SK-N-SH (cell line): Measurements from ENCODE around the gene KANK3. TPM values are rescaled to one million over a fixed set of nuclear protein-coding genes. Genes with fewer than 3 reads are reported as not detected.
A peak's percentile ranks its signal among the peaks of the same experiment; 100 is the strongest.

Experiments
- CTCF ChIA-PET: fragments of 300-600, 350-600 bp; formaldehyde crosslinking; extraction: SDS; loops from one replicate; lab custom pipeline; 2021; lab: Yijun Ruan, JAX
- POLR2A ChIA-PET: fragments of 350-600 bp; sonication (Branson Sonifier 250); formaldehyde crosslinking; extraction: SDS; loops from one replicate; lab custom pipeline; 2020; ENCODE audit warnings: antibody characterized with exemption, inconsistent platforms; lab: Yijun Ruan, JAX
- DNase-seq: peaks from one replicate; pipeline ENCODE4 v3.0.0; 2012
- H2AFZ ChIP-seq: fragments of 200-600 bp; sonication (generic); 2 replicates; pipeline ENCODE4 v1.8.1; 2016; ENCODE audit warnings: antibody characterized with exemption, mild to moderate bottlenecking, low read depth
- H3F3A ChIP-seq: fragments of 200-600 bp; sonication (generic); replicated peaks from 2 replicates; pipeline ENCODE3; 2016; ENCODE audit warnings: antibody characterized with exemption, mild to moderate bottlenecking; ENCODE audit not compliant: insufficient read depth
- H3K27ac ChIP-seq, 2 experiments: fragments of 200-500 bp in 1 of 2; fragments of 200-600 bp in 1 of 2; sonication (Bioruptor generic) in 1 of 2; sonication (generic), shearing (Covaris generic) in 1 of 2; 2 replicates each; pipeline versions ENCODE4 v1.5.1 to v1.6.1; 2014 to 2016; ENCODE audit warnings: low read depth in 2 of 2, inconsistent platforms in 1 of 2, low read length in 1 of 2, mild to moderate bottlenecking in 1 of 2, mixed read lengths in 1 of 2
- H3K27me3 ChIP-seq: fragments of 200-600 bp; sonication (generic), shearing (Covaris generic); 2 replicates; pipeline ENCODE4 v1.6.1; 2016; ENCODE audit warnings: mixed run types; ENCODE audit not compliant: insufficient read depth
- H3K36me3 ChIP-seq, 2 experiments: fragments of 200-500 bp in 1 of 2; fragments of 200-600 bp in 1 of 2; sonication (Bioruptor generic) in 1 of 2; sonication (generic) in 1 of 2; replicated peaks in 1 of 2; 2 replicates each; pipeline versions ENCODE3 to v1.5.1; 2014 to 2016; ENCODE audit warnings: low read length in 1 of 2, mild to moderate bottlenecking in 1 of 2; ENCODE audit not compliant: insufficient read depth in 2 of 2, control insufficient read depth in 1 of 2
- H3K4me1 ChIP-seq, 2 experiments: fragments of 200-500 bp in 1 of 2; fragments of 200-600 bp in 1 of 2; sonication (Bioruptor generic) in 1 of 2; sonication (generic), shearing (Covaris generic) in 1 of 2; 2 replicates each; pipeline versions ENCODE4 v1.5.1 to v1.6.1; 2014 to 2016; ENCODE audit warnings: low read depth in 1 of 2, low read length in 1 of 2, mixed run types in 1 of 2; ENCODE audit not compliant: insufficient read depth in 2 of 2, control insufficient read depth in 1 of 2
- H3K4me2 ChIP-seq: fragments of 200-600 bp; sonication (generic), shearing (Covaris generic); 2 replicates; pipeline ENCODE4 v1.6.1; 2017; ENCODE audit warnings: mixed run types
- H3K4me3 ChIP-seq, 2 experiments: fragments of 200-500 bp in 1 of 2; fragments of 200-600 bp in 1 of 2; sonication (Bioruptor generic) in 1 of 2; sonication (generic), shearing (Covaris generic) in 1 of 2; 2 replicates each; pipeline versions ENCODE4 v1.5.1 to v1.8.1; 2014 to 2016; ENCODE audit warnings: low read depth in 2 of 2, inconsistent platforms in 1 of 2, low read length in 1 of 2, mild to moderate bottlenecking in 1 of 2, mixed read lengths in 1 of 2, moderate library complexity in 1 of 2
- H3K79me2 ChIP-seq: fragments of 200-600 bp; sonication (generic); 2 replicates; pipeline ENCODE4 v1.8.1; 2017; ENCODE audit warnings: mild to moderate bottlenecking; ENCODE audit not compliant: insufficient read depth
- H3K9ac ChIP-seq: fragments of 200-600 bp; sonication (generic); 2 replicates; pipeline ENCODE4 v1.6.1; 2017; ENCODE audit warnings: mixed run types
- H3K9me2 ChIP-seq: fragments of 200-600 bp; sonication (generic); 2 replicates; pipeline ENCODE4 v1.6.1; 2017; ENCODE audit warnings: mixed run types
- H3K9me3 ChIP-seq: fragments of 200-600 bp; sonication (generic); 2 replicates; pipeline ENCODE4 v1.6.1; 2017; ENCODE audit warnings: mixed run types, mild to moderate bottlenecking, moderate library complexity
- H4K20me1 ChIP-seq: fragments of 200-600 bp; sonication (generic); 2 replicates; pipeline ENCODE4 v1.6.1; 2017; ENCODE audit warnings: mild to moderate bottlenecking, mixed run types; ENCODE audit not compliant: insufficient read depth
- CHD2 ChIP-seq: fragments of 150-350 bp; IDR thresholded peaks from 2 replicates; pipeline ENCODE4 v1.6.1; 2018; ENCODE audit warnings: low read length; ENCODE audit not compliant: partially characterized antibody
- CTCF ChIP-seq: fragments of 200-600 bp; sonication (generic); IDR thresholded peaks from 2 replicates; pipeline ENCODE4 v1.6.1; 2017; ENCODE audit warnings: antibody characterized with exemption, mild to moderate bottlenecking, moderate library complexity
- EP300 ChIP-seq, 2 experiments: IDR thresholded peaks; 2 replicates each; pipeline versions ENCODE4 v1.4.0 to v1.6.1; 2012; ENCODE audit warnings: borderline replicate concordance in 1 of 2, low read depth in 1 of 2, low read length in 1 of 2
- EZH2phosphoT487 ChIP-seq: fragments of 200-600 bp; sonication (generic); IDR thresholded peaks from 2 replicates; pipeline ENCODE4 v1.6.1; 2017; ENCODE audit warnings: low read depth, mixed run types, mild to moderate bottlenecking, antibody characterized with exemption, moderate library complexity, borderline replicate concordance
- FOSL2 ChIP-seq: IDR thresholded peaks from 2 replicates; pipeline ENCODE4 v1.4.0; 2012; ENCODE audit warnings: low read depth, mild to moderate bottlenecking, moderate library complexity, borderline replicate concordance
- FOXM1 ChIP-seq: IDR thresholded peaks from 2 replicates; pipeline ENCODE4 v1.4.0; 2012; ENCODE audit warnings: low read depth, mild to moderate bottlenecking
- MXI1 ChIP-seq: IDR thresholded peaks from 2 replicates; pipeline ENCODE4 v1.6.1; 2012; ENCODE audit warnings: mild to moderate bottlenecking, low read depth, low read length, improper control_type of control experiment
- NFIC ChIP-seq: IDR thresholded peaks from 2 replicates; pipeline ENCODE4 v1.4.0; 2012; ENCODE audit warnings: borderline replicate concordance
- NRF1 ChIP-seq: IDR thresholded peaks from 2 replicates; pipeline ENCODE4 v1.6.1; 2012; ENCODE audit warnings: low read depth, mild to moderate bottlenecking, low read length
- PBX3 ChIP-seq: IDR thresholded peaks from 2 replicates; pipeline ENCODE4; 2012
- POLR2AphosphoS5 ChIP-seq: IDR thresholded peaks from 2 replicates; pipeline ENCODE4 v1.6.1; 2012; ENCODE audit warnings: low read depth, low read length
- RAD21 ChIP-seq: IDR thresholded peaks from 2 replicates; pipeline ENCODE4 v1.6.1; 2012; ENCODE audit warnings: mild to moderate bottlenecking, low read length
- RCOR1 ChIP-seq: fragments of 150-350 bp; IDR thresholded peaks from 2 replicates; pipeline ENCODE4 v1.6.1; 2017; ENCODE audit warnings: antibody characterized with exemption, low read length
- REST ChIP-seq: IDR thresholded peaks from 2 replicates; pipeline ENCODE4 v1.6.1; 2012; ENCODE audit warnings: mild to moderate bottlenecking, low read depth, low read length, moderate library complexity
- RFX5 ChIP-seq: IDR thresholded peaks from 2 replicates; pipeline ENCODE4 v1.6.1; 2012; ENCODE audit warnings: mild to moderate bottlenecking, improper control_type of control experiment, low read length
- SIN3A ChIP-seq: IDR thresholded peaks from 2 replicates; pipeline ENCODE4 v1.6.1; 2012; ENCODE audit warnings: low read depth, mild to moderate bottlenecking, low read length, moderate library complexity, borderline replicate concordance
- SMC3 ChIP-seq: IDR thresholded peaks from 2 replicates; pipeline ENCODE4 v1.6.1; 2012; ENCODE audit warnings: low read depth, low read length, improper control_type of control experiment
- USF2 ChIP-seq: fragments of 150-350 bp; IDR thresholded peaks from 2 replicates; pipeline ENCODE4 v1.6.1; 2017; ENCODE audit warnings: antibody characterized with exemption, low read length, low read depth, borderline replicate concordance
- YY1 ChIP-seq: IDR thresholded peaks from 2 replicates; pipeline ENCODE4 v1.4.0; 2012; ENCODE audit warnings: low read depth, mild to moderate bottlenecking
- WGBS: methylation state at CpG from one replicate; pipeline ENCODE4 v1.1.6; 2017; ENCODE audit warnings: low lambda C conversion rate; 5-methylcytosine and 5-hydroxymethylcytosine counted together
- polyA plus RNA-seq, 3 experiments: library from polyadenylated mRNA; depleted of rRNA; stranded (reverse); fragments of >200 nt; gene quantifications; 2 replicates each; pipeline ENCODE4 v1.2.3, GENCODE V29; 2012

KANK3 gene
- polyA plus RNA-seq, 1 of the 3 experiments (the other 2 are of a cell fraction), result 0.51 TPM

GRCh38 chr19:8306235-8307054, 36.6 kb downstream of the KANK3 start:
- no peak overlapping the region for H3K9ac ChIP-seq
- no peak for DNase-seq
- H3K4me3 ChIP-seq, result peak overlapping the region in 1 of 2 experiments; percentile 67; a peak in 1 of 4 replicates
- H3K27ac ChIP-seq, result no peak overlapping the region
- ChIA-PET POLR2A (interaction anchor here (0.6 kb wide), 1 partner anchor 1815 kb away, joined by 3 read pairs; no protein-coding TSS in a partner anchor), CTCF (interaction anchor here (1.3 to 1.9 kb wide), 2 partner anchors 39 to 47 kb away, joined by 4 read pairs; no protein-coding TSS in a partner anchor)
- TF ChIP-seq RFX5 (no peak), CTCF (no peak), NFIC (no peak), EZH2phosphoT487 (no peak), FOSL2 (no peak), EP300 (IDR thresholded peaks at IDR 0.05; ENCODE audit: borderline replicate concordance in 1 of 2, low read depth in 1 of 2, low read length in 1 of 2) (no peak), RCOR1 (no peak), MXI1 (no peak), REST (no peak), CHD2 (no peak), SMC3 (no peak), SIN3A (no peak), FOXM1 (no peak), YY1 (no peak), POLR2AphosphoS5 (no peak), PBX3 (no peak), NRF1 (no peak), RAD21 (no peak), USF2 (no peak)
- H3K4me2 ChIP-seq, result peak overlapping the region; percentile 96
- H3K79me2 ChIP-seq, result peaks cover 10% of the 10 kb centered on the region; the same call in 1 of the 2 replicates
- H3K9me2 ChIP-seq, result no peaks in the 10 kb centered on the region
- 94% methylated on average over 15 of the region's 17 CpGs for WGBS
- no peaks in the 10 kb centered on the region for H3K9me3 ChIP-seq
- no peaks in the 10 kb centered on the region for H3K27me3 ChIP-seq
- no peak overlapping the region for H2AFZ ChIP-seq
- H3K36me3 ChIP-seq, result peaks cover 6 to 7% of the 10 kb centered on the region in 2 experiments
- H3K4me1 ChIP-seq, result peaks cover 4 to 12% of the 10 kb centered on the region in 2 experiments; a peak in 2 of 4 replicates
- H4K20me1 ChIP-seq, result no peaks in the 10 kb centered on the region
- peaks cover 10% of the 10 kb centered on the region for H3F3A ChIP-seq
